ENCODE results near the gene RTEL1.

DNA sequence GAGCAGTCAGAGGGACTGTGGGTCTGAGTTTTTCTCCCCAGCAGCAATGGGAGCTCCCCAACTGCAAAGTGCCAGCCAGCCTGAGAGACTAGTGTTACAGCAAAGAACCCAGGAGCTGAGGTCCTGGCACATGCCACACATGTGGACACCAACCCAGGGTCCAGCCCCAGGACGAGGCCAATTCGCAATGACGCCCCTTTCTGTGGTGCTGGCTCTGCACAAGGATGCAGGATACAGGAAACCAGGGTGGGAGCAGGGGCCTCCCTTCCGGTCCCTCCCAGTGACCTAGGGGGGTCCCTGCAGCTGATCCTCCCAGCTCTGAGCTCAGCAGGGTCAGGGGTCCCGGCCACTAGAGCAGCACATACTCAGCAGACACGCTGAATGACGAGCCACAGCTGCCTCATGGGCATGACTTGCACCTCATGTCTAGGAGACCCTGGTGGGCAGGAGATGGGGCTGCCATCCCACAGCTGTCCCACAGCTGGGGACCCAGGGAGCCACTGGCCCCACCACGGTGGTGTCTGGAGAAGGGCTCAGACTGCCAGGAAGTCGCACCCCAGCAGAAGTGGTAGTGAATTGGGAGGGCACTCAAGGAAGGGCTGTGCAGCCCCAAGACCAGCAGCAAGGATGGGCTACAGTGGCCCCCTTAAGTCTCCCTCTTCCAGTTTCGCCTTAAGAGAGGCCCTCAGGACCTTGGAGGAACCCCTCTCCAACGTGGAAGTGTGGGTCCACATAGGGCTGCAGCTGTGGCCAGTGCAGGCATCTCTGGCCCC lies 46.0 kb downstream of the RTEL1 start:
- TF ChIP-seq, protein P1, sequence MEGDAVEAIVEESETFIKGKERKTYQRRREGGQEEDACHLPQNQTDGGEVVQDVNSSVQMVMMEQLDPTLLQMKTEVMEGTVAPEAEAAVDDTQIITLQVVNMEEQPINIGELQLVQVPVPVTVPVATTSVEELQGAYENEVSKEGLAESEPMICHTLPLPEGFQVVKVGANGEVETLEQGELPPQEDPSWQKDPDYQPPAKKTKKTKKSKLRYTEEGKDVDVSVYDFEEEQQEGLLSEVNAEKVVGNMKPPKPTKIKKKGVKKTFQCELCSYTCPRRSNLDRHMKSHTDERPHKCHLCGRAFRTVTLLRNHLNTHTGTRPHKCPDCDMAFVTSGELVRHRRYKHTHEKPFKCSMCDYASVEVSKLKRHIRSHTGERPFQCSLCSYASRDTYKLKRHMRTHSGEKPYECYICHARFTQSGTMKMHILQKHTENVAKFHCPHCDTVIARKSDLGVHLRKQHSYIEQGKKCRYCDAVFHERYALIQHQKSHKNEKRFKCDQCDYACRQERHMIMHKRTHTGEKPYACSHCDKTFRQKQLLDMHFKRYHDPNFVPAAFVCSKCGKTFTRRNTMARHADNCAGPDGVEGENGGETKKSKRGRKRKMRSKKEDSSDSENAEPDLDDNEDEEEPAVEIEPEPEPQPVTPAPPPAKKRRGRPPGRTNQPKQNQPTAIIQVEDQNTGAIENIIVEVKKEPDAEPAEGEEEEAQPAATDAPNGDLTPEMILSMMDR (IDR thresholded peaks at IDR 0.05), result no peak
- no peak for TF ChIP-seq EZH2 (IDR thresholded peaks at IDR 0.05; ENCODE audit: borderline replicate concordance, insufficient read depth, low read depth, low read length, poor library complexity, severe bottlenecking)
